ENCODE results near the gene NTRK2.

NTRK2 gene

GRCh38 chr9:84922051-84922450 lies 252.5 kb downstream of the NTRK2 start:
- H3K4me3 ChIP-seq (ENCODE audit: low read depth, low read length): no peak overlapping the region
- no peak overlapping the region for H3K27ac ChIP-seq
- no peaks in the 10 kb centered on the region for H3K79me2 ChIP-seq
- H3K4me1 ChIP-seq: no peaks in the 10 kb centered on the region
- no peaks in the 10 kb centered on the region for H3K27me3 ChIP-seq (ENCODE audit: control insufficient read depth, insufficient read depth, low read length)
- H3K9me3 ChIP-seq (ENCODE audit: control insufficient read depth, low read length): no peaks in the 10 kb centered on the region
- no peak for TF ChIP-seq CTCF (IDR thresholded peaks at IDR 0.05)
- H3K9ac ChIP-seq: no peak overlapping the region
- H3K36me3 ChIP-seq (ENCODE audit: control insufficient read depth, insufficient read depth, low read length): no peaks in the 10 kb centered on the region
- no peak overlapping the region for H3K4me2 ChIP-seq (ENCODE audit: low read length)
- no peak overlapping the region for H2AFZ ChIP-seq

GRCh38 chr9:84924266-84924665 lies 254.7 kb downstream of the NTRK2 start:
- TF ChIP-seq CTCF (IDR thresholded peaks at IDR 0.05): no peak
- Histone ChIP-seq H3K79me2 (no peaks in the 10 kb centered on the region), H3K4me3 (ENCODE audit: low read depth, low read length) (no peak overlapping the region)

GRCh38 chr9:84925225-84925872 lies 255.8 kb downstream of the NTRK2 start:
- H3K9me3 ChIP-seq (ENCODE audit: control insufficient read depth, low read length): no peaks in the 10 kb centered on the region
- no peaks in the 10 kb centered on the region for H3K4me1 ChIP-seq
- H3K4me2 ChIP-seq (ENCODE audit: low read length): no peak overlapping the region
- H3K27ac ChIP-seq: no peak overlapping the region
- no peak overlapping the region for H2AFZ ChIP-seq
- no peaks in the 10 kb centered on the region for H3K79me2 ChIP-seq
- H3K4me3 ChIP-seq (ENCODE audit: low read depth, low read length): no peak overlapping the region
- H3K27me3 ChIP-seq (ENCODE audit: control insufficient read depth, insufficient read depth, low read length): no peaks in the 10 kb centered on the region
- H3K9ac ChIP-seq: no peak overlapping the region
- no peak for TF ChIP-seq CTCF (IDR thresholded peaks at IDR 0.05)
- H3K36me3 ChIP-seq (ENCODE audit: control insufficient read depth, insufficient read depth, low read length): no peaks in the 10 kb centered on the region

More at GRCh38 chr9:84924266-84924665, 254.7 kb downstream of the NTRK2 start:
- Histone ChIP-seq H3K27me3 (ENCODE audit: control insufficient read depth, insufficient read depth, low read length) (no peaks in the 10 kb centered on the region), H3K36me3 (ENCODE audit: control insufficient read depth, insufficient read depth, low read length) (no peaks in the 10 kb centered on the region), H3K4me2 (ENCODE audit: low read length) (no peak overlapping the region), H3K9ac (no peak overlapping the region), H3K4me1 (no peaks in the 10 kb centered on the region), H3K27ac (no peak overlapping the region), H3K9me3 (ENCODE audit: control insufficient read depth, low read length) (no peaks in the 10 kb centered on the region), H2AFZ (no peak overlapping the region)

GRCh38 chr9:84926793-84927192 lies 257.3 kb downstream of the NTRK2 start:
- Histone ChIP-seq H3K79me2 (no peaks in the 10 kb centered on the region), H3K9ac (no peak overlapping the region), H3K4me3 (ENCODE audit: low read depth, low read length) (no peak overlapping the region), H3K27ac (no peak overlapping the region), H2AFZ (no peak overlapping the region), H3K36me3 (ENCODE audit: control insufficient read depth, insufficient read depth, low read length) (no peaks in the 10 kb centered on the region), H3K27me3 (ENCODE audit: control insufficient read depth, insufficient read depth, low read length) (no peaks in the 10 kb centered on the region), H3K4me1 (no peaks in the 10 kb centered on the region), H3K4me2 (ENCODE audit: low read length) (no peak overlapping the region), H3K9me3 (ENCODE audit: control insufficient read depth, low read length) (no peaks in the 10 kb centered on the region)
- no peak for TF ChIP-seq CTCF (IDR thresholded peaks at IDR 0.05)

GRCh38 chr9:84928419-84928818 lies 258.9 kb downstream of the NTRK2 start:
- H3K79me2 ChIP-seq: no peaks in the 10 kb centered on the region
- TF ChIP-seq CTCF (IDR thresholded peaks at IDR 0.05): no peak
- no peak overlapping the region for H3K27ac ChIP-seq
- no peak overlapping the region for H2AFZ ChIP-seq
- no peaks in the 10 kb centered on the region for H3K36me3 ChIP-seq (ENCODE audit: control insufficient read depth, insufficient read depth, low read length)
- H3K27me3 ChIP-seq (ENCODE audit: control insufficient read depth, insufficient read depth, low read length): no peaks in the 10 kb centered on the region
- H3K9ac ChIP-seq: no peak overlapping the region
- no peaks in the 10 kb centered on the region for H3K4me1 ChIP-seq
- H3K4me2 ChIP-seq (ENCODE audit: low read length): no peak overlapping the region
- no peaks in the 10 kb centered on the region for H3K9me3 ChIP-seq (ENCODE audit: control insufficient read depth, low read length)
- no peak overlapping the region for H3K4me3 ChIP-seq (ENCODE audit: low read depth, low read length)
